Dermis blood vessel endothelial cell (primary cell): ENCODE measurements around the gene SLITRK2. TPM values are rescaled to one million over a fixed set of nuclear protein-coding genes. Genes with fewer than 3 reads are reported as not detected.
A peak's percentile ranks its signal among the peaks of the same experiment; 100 is the strongest.

Experiments used
- DNase-seq: peaks from one replicate; pipeline ENCODE4 v3.0.0; 2010
- total RNA-seq: library from RNA; depleted of rRNA; stranded (reverse); fragments of >200 nt; gene quantifications from 2 replicates; pipeline ENCODE4 v1.2.3, GENCODE V29; 2014

SLITRK2 gene
- total RNA-seq: not detected in 2 replicates

- no peak for DNase-seq
Observed at GRCh38 chrX:145817331-145818185, at the start of gene SLITRK2. TSS of gene SLITRK2 (plus strand) at chrX:145817829. CDS start at chrX:145822426, 4,597 bp downstream.

DNA sequence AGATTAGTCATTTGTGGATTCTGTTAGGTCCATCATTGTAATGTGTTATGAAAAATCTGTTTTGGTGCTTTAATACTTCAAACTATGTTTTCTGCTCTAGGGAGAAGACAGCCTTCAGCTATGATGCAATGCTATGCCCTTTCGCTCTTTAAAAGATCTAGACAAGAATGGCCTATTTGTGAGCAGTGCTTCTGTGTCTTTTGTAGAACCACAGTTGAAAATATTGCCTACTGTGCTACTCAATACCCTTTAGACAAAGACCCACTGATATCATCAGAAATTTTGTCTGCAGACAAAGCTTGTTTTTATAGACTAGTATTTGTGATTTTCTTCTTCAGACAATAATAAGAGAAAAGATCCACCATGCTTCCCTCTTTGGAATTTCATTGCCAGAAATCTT is 44.6 kb upstream of the SLITRK2 start:
- no peak for DNase-seq

DNA sequence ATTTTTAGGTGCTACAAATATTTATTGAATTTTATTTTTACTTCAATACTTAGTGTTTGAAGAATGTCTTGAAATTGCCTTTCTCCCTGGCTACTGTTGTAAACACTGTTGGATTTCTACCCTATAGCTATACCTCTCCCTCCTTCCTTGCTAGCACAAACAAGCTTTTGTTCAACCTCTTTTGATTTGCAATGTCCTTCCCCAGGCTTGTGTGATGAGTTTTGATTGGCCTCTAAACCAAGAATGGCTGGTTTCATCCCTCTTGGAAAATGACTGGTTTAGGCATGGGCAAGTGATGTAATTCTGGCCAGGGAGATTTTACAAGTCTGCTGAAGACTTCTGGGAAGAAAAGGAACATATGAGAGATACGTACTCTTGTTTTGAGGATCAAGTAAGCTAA is 25.3 kb upstream of the SLITRK2 start:
- DNase-seq: no peak

- no peak for DNase-seq
Observed at GRCh38 chrX:145803508-145803907, 14.1 kb upstream of the SLITRK2 start.

DNA sequence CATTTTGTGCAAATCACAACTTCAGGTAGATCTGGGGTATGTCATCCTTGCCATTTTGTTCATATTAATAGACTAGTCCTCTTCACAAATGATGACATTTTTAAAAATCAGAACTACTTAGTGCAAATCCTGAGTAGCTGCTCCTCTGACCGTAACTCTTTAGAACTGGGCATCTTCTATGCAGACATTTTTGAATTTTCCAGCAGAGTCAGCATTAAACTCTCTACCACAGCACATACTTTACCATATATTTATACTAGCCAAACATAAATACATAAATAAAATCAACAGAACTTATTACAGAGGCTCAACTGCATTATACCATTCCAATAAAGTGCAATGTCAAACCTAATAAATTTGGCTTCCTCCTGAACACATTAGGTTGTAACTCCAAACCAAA is 4.5 kb upstream of the SLITRK2 start:
- no peak for DNase-seq

- DNase-seq: no peak
Observed at GRCh38 chrX:145816601-145817315, 871 bp upstream of the SLITRK2 start.

DNA sequence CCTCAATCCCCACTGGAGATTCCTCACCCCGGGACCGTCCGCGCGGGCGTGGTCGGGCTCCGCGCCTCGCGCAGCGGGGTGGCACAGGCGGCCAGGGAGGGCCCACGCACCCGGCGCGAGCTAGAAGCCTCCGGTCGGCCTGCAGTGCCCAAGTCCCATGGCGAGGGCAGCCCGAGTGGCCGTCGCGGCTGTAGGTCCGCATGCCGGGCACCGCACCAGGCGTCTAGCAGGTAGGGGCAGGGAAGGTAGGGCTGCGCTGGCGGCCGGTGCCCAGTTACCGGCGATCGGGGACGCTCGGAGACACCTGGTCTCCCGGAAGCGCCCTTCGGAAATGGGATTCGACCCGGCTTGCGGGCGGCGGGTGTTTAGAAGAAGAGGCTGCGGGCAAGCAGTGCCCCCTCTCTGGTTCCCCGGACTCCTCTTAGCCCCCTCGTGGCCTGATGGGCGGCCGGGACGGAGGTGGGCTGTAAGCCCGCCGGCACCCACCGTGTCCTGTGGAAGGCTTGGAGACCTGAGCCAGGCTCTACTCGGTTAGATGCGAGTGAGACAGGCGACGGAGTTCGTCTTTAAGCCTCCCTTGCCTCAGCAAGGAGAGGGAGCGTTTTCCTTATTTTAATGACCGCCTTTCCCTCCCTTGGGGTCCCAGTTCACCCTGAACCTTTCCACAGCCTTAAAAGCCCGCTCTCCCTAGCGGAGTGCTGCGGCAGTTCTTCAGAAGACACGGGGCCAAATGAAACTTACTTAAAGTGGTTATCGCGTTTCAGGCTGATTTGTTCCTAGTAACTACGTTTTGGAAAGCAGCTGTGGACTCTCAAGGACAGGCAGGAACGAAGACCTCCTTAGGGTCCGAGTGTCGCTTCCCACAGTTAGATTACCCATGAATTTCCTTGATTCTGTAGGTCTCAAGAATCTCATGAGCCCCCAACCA is 821 bp downstream of the SLITRK2 start:
- no peak for DNase-seq

- no peak for DNase-seq
Observed at GRCh38 chrX:145820825-145821224, 3.2 kb downstream of the SLITRK2 start.

GRCh38 chrX:145821291-145821897 is 3.8 kb downstream of the SLITRK2 start:
- DNase-seq: no peak

DNA sequence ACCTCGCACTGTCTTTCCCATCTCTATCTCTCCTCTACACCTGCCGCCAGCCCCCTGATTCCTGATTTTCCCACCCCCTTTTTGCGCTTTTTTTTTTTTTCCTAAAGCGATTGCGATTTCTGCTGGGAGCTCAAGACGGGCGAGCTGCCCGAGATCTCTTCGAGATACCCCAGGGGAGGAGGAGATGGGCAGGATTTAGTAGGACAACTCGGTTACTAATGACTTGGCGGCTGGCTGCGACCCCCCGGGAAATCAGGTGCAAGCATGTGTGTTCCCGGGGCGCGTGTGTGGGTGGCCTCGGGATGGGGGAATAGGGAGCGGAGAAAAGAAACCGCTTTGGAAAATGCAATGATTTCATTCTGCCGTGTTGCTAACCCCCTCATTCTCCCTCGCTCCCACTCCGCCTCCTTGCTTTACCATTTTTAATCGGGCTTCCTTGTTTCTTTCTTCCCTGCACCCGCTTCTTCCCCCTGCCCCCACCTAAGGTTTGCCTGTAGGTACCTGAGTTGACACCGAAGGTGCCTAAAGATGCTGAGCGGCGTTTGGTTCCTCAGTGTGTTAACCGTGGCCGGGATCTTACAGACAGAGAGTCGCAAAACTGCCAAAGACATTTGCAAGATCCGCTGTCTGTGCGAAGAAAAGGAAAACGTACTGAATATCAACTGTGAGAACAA is 4.4 kb downstream of the SLITRK2 start:
- DNase-seq: no peak

DNA sequence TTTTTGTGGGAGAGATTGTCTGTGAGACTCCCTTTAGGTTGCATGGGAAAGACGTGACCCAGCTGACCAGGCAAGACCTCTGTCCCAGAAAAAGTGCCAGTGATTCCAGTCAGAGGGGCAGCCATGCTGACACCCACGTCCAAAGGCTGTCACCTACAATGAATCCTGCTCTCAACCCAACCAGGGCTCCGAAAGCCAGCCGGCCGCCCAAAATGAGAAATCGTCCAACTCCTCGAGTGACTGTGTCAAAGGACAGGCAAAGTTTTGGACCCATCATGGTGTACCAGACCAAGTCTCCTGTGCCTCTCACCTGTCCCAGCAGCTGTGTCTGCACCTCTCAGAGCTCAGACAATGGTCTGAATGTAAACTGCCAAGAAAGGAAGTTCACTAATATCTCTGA is 5.5 kb downstream of the SLITRK2 start:
- no peak for DNase-seq

- DNase-seq: peak; percentile 0
Observed at GRCh38 chrX:145825896-145826295, 8.3 kb downstream of the SLITRK2 start.

DNA sequence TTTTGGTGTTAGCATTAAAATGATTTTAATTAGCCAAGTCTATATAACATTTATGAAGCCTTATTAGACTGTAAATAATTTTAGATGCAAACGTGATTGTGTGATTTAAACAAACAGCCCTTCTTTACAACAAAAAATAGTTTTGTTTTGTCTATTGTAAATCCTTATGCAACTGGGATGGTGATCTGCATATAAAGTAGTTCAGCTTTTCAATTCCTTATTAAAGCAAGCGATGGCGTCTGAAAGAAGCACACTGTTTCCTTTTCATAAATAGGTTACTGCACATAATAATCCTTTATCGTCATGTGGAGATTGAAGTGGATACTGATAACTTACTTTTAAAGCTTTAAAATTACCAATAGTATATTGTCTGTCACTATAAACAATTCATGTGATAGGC is 8.8 kb downstream of the SLITRK2 start:
- no peak for DNase-seq

DNA sequence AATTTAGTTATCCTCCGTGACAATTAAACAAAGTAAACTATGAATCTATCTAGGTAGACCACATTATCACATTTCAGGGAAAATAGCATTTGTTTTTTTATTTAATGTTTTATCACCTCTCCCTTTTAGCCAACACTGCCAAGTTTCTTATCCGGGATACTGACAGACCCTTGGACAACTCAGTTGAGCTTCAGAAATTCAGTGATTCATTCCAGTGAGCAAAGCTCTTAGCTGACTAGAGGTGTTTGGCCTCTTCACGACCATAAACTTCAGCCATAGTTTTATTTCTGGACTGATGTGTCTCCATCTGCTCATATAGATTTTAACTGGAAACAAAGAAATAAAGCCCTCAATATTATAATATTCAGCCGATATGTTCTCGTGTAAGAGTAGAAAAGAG is 15.2 kb downstream of the SLITRK2 start:
- no peak for DNase-seq

DNA sequence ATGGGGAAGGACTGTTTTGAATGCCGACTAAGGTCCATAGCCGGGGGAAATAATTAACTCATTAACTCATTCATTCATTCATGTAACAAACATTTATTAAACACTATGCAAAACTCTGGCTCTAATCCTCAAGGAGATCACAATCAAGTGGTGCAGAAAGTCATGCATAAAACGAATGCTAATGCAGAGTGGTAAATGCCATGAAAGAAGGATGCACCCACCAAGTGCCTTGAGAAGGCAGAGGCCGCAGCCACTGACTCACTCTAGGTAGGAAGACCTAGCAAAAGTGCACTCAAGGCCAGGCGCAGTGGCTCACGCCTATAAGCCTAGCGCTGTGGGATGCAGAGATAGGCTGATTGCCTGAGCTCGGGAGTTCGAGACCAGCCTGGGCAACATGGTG is 22.9 kb downstream of the SLITRK2 start:
- DNase-seq: no peak

DNA sequence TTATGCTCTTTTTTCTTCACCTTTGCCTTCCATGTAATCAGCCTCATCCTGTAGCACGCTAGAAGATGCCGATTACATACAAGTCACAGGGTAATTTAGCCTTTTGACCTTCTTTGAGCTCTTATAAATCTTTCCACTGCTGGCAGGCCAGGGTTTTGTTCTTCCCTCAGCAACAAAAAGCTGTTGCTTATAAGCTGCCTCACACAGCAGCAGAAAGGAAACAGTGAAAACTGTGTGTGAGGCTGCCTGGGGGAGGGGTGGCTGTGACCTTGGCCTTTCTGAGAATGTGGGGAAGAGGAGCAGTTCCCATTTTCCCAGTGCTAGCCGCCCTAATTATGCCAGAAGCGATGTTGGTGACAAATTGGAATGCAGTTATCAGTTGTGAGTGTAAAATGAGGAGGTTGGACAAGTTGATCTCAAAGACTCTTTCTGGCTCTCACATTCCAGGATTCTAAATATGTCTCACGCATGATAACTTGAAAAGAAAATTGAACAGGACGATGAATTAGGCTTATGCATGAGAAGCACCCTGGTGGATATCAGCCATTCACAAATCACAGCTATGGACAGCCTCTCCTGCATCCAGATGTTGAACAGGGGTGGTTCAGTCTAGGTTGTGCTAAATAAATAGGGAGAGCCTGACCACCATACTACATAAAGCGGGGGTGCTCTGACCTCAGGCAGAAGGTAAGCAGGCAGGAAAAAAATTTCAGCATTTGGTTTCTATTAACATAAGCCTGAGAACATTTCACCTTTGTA is 25.7 kb downstream of the SLITRK2 start:
- no peak for DNase-seq

- DNase-seq: no peak
Observed at GRCh38 chrX:145844886-145845285, 27.3 kb downstream of the SLITRK2 start.

DNA sequence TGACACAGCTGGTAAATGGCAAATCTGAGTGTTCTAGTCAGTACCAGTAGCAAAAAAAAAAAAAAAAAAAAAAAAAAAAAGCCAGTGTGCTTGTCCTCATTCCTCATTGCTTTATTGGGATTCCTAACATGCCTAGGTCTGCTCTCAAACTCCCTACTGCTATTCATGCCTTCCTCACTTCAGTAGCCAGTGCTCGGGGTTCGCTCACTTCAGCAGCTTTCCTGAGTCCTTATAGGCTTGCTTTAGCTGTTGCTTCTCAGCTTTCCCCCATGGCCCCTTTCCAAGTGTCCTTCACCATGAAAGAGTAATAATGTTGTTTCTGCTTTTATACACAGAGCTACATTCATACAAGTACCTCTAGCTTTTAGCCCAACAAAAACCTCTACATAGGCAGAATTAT is 30.8 kb downstream of the SLITRK2 start:
- DNase-seq: no peak

DNA sequence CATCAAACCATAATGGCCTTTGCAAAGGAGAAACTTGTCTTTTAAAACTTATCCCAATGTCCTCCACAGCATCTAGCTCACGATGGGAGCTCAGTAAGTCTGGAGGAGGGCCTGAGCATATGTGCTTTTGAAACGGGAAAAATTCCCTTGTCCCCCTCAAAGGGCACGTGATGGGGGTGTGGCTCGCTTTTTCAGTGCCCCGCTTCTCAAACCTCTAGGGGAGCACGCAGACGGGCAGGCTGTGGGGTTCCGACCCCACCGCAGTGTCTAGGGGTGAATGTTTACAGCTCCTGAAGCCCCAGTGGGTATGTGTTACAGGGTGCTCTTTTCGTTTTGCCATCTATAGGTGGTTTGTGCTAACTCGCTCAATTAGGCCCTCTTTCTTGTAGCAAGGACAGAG is 31.2 kb downstream of the SLITRK2 start:
- DNase-seq: no peak

GRCh38 chrX:145853181-145853580 is 35.6 kb downstream of the SLITRK2 start:
- DNase-seq: no peak

DNA sequence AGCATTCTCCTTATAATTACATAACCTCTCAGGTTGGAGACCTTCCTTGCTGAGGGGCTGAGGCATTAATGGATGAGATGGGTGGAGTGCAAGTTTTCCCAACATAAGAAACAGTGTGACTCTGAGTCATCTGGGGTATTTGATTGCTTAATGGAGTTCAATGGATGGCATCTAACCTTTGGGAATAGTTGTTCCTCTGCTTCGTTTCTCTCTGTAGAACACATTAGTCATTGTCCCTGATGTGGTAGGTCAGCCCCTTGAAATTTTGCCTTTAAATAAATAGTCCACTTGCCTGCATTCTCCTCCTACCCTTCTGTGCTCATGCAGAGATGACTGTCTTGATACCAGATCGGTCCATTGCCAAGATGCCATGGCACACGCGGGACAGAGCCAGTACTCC is 38.6 kb downstream of the SLITRK2 start:
- DNase-seq: no peak
